HG03066 (cell line): Measurements from ENCODE around the gene XBP1.
"Not testable (repeated sequence)": the region's sequence is repeated elsewhere in the genome, so short reads cannot be mapped to it uniquely, and the experiment has no call there.

ENCODE experiments used
- ATAC-seq: cut with Tn5 transposase; IDR thresholded peaks from one replicate; pipeline ENCODE4 v1.9.1; 2021; ENCODE audit warnings: low read depth; ENCODE audit not compliant: unreplicated experiment

Gene XBP1

DNA sequence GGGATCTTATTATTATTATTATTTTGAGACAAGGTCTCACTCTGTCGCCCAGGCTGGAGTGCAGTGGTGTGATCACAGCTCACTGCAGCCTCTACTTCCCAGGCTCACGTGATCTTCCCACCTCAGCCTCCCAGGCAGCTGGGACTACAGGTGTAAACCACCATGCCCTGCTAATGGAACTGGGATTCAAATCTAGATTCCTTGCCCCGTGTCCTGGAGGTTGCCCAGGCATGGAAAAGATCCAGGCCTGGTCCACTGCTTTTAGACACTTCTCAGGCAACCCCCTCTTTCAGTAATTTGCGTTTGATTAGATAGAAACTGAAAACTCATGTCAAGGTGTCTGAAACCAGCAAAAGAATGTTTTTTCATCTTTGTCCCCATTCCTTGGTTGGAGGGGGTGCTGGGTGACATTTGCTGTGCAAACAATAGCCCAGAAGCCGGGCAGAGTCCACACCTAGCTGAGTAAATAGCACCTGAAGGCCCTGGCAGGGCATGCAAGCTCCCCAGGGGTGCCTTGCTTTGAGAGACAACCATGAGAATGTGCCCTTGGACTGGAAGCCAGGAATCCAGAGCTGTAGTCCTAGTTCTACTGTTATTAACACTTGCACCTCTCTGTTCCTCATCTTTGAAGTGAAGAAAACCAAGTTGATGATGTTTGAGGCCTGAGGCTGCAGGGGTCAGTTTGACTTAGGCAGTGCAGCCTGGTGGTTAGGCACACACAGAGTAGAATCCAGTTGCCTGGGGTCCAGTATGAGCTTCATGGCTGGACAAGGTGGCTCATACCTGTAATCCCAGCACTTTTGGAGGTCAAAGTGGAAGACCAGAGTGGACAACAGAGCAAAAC is 19.1 kb upstream of the XBP1 start:
- ATAC-seq: no peak

DNA sequence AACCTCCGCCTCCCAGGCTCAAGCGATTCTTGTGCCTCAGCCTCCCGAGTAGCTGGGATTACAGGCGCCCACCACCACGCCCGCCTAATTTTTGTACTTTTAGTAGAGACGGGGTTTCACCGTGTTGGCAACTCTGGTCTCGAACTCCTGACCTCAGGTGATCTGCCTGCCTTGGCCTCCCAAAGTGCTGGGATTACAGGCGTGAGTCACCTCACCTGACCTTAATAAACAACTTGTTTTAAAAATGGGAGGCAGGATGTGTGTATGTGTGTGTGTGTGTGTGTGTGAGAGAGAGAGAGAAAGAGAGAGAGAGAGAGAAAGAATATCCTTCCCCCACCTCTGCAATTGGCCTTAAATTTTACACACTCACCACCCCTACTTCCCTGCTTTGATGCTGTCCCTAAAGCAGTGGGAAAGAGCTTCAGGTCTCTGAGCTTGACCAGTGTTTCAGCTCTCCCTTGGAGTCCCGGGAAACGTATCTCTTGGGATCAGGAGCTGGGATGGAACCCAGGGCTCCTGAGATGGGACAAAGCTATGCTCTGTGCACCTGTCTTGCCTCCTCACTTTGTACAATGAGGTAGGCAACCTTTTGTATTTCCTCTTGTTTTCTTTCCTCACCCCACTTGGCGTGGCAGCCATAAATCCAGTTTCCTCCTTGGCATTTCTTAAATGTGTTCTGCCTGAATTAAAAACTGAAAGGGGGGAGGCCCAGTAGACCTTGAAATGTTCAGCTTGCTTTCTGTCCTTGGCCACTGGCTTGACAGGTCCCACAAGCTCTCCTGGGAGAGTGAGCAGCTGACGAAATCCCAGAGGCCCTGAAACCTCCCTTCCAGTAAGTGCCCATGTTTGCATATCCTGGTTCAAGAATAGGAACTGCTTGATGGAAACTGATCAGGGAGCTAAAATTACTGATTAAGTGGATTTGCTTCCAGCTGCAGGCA is 17.8 kb upstream of the XBP1 start:
- no peak for ATAC-seq

DNA sequence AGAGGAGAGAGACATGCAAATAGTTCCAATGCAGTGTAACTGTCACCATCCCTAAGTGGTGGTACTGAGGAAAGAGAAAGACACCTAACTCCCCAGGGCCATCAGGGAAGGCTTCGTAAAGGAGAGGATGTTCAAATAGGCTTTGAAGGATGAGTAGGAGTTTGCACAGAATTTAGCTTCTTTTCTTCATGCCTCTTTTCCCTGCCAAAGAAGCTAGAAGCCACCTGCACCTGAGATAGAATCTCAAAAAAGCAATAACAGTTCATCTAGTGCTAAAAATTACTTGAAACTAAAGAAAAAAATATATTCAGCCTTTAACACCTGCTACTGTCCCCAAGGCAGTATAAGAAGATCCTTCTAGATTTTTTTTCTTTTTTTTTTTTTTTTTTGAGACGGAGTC is 16.7 kb upstream of the XBP1 start:
- ATAC-seq: no peak

DNA sequence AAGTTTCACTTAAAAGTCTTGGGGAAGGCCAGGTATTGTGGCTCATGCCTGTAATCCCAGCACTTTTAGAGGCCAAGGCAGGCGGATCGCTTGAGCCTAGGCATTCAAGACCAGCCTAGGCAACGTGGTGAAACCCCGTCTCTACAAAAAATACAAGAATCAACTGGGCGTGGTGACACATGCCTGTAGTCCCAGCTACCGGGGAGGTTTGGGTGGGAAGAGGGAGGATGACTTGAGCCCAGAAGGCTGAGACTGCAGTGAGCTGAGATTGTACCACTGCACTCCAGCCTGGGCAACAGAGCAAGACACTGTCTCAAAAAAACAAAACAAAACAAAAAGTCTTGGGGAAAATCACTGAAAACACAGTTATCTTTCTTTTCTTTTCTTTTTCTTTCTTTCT is 15.4 kb upstream of the XBP1 start:
- no peak for ATAC-seq

DNA sequence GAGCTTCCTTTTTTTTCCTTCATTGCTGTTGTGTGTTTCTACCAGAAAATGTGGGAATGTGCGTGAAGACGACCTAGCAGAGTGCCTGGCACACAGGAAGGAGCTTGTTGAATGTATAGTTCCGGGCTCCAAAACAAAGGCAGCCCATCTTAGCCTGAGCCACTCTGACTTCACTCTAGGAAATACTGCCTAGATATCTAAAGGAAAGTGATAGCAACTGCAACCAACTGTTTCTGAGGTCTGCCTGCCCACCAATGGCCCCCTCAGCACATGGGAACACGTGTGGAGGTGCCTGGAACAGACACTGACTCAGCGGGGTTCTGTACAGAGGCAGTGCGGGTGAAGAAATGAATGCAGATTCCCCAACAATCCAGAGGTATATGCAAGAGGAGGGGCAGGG is 14.7 kb upstream of the XBP1 start:
- no peak for ATAC-seq

DNA sequence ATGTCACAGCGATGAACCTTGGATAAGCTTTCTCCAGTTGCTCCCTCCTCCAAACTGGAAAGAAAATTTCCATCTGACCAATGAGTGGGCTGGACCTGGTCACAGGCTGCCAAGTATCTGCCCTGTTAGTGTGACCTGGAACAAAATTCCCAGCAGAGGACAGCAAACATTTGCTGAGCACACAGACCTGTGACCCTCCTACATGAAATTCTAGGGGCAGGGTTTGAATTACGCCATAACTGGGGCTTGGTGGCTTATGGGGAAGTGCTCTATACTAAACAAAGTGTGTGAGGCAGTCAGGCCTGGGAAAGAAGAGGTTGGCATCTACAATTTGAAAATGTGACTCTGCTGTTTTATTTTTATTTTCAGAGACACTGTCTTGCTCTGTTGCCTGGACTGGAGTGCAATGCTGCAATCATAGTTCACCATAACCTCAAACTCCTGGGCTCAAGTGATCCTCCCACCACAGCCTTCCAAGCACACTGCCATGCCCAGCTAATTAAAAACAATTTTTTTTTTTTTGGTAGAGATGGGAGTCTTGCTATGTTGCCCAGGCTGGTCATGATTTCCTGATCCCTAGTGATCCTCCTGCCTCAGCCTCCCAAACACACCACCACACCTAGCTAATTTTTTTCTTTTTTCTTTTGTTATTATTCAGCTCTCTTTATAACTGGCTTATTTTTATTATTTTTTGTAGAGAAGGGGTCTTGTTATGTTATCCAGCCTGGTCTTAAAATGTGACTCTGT is 13.6 kb upstream of the XBP1 start:
- no peak for ATAC-seq

DNA sequence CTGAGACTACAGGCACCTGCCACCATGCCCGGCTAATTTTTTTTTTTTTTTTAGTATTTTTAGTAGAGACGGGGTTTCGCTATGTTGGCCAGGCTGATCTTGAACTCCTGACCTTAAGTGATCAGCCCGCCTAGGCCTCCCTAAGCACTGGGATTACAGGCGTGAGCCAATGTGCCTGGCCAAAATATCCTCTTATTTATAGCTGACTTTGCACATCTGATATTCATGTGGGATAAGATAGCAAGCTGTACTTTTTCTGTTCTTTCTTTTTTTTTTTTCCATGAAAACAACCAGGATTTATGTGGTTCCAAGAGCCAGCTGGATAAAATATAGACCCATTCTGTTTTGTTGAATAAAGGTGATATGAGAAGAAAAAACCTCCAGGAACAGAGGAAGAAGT is 12.1 kb upstream of the XBP1 start:
- no peak for ATAC-seq

DNA sequence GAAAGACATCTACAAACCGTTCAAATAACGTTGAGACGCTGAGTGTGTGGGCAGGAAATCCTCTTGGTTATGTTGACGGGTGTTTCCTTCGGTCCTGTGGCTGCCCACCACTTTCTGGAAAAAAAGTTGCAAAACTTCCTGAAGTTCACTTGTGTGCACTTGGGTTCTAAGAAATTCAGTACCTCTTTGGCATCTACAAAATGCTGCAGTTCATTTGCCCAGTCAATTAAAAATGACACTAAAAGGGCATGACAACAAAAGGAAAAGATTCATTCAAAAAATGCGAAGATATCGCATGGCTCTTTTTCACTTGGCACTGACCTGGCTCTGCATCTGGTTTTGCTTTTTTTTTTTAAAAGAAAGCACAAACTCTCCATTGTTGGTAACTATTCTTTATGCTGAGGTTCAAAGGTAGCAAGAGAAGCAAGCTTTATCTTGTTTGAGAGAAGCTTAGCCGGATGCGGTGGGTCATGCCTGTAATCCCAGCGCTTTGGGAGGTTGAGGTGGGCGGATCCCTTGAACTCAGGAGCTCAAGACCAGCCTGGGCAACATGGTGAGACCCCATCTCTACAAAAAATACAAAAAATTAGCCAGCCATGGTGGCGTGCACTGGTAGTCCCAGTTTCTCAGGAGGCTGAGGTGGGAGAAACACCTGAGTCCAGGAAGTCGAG is 10.6 kb upstream of the XBP1 start:
- ATAC-seq: no peak

DNA sequence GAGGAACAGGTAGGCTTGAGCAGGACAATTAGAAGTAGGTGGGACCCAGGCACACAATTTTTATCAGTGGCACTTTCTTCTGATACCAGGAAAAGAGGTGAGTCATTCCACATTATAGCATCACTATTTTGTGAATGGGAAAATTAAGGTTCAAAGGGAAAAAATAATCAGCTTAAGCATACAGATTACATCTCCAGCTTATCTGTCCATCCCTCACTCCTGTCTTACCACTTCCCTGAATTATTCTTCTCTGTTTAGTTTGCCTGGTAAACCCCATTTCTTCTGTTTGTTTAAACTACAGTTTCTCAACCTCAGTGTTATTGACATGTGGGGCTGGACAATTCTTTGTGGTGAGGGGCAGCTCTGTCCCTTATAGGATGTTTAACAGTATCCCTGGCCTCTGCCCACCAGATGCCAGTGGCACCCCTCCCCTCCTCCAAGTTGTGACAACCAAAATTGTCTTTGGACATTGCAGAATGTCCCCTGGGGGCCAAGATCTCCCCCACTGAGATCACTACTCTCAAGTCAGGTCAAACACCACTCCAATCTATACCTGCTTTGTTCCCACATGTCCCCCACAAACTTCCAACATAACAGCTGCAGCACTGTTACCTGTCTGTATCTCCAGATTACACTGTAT is 8.5 kb upstream of the XBP1 start:
- ATAC-seq: no peak

DNA sequence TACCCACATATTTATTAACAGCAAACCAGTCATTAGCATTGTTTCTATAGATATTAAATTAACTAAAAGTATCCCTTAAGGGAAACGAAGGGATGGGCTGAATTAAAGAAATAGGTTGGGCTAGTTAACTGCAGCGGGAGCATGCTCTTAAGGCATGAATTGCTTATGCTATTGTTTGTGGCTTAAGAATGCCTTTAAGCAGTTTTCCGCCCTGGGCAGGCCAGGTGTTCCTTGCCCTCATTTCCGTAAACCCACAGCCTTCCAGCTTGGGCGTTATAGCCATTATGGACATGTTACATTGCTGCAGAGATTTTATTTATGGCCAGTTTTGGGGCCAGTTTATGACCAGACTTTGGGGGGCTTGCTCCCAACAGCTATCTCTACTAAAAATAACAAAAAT is 5.1 kb upstream of the XBP1 start:
- ATAC-seq: not testable (repeated sequence)

DNA sequence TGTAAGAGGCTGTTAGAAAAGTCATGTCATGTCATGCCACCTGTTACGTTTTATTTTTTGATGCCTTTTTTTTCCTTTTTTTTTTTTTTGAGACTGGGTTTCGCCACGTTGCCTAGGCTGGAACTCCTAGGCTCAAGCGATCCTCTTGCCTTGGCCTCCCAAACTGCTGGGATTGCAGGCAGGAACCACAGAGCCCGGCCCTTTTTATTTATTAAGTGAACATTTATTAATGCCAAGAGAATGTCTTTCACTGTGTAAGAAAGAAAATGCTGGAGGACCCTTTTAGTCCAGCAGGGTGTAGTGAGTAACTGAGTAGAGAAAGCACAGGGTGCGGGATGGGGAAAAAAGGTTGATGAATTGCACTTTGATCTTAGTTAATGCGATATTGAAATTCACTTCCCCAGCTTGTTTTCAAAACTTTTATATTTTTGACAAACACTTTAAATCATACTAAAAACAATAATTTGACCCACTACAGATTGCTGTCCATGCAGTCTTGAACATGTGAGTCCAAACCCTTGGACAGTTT is 2.3 kb upstream of the XBP1 start:
- ATAC-seq: no peak

DNA sequence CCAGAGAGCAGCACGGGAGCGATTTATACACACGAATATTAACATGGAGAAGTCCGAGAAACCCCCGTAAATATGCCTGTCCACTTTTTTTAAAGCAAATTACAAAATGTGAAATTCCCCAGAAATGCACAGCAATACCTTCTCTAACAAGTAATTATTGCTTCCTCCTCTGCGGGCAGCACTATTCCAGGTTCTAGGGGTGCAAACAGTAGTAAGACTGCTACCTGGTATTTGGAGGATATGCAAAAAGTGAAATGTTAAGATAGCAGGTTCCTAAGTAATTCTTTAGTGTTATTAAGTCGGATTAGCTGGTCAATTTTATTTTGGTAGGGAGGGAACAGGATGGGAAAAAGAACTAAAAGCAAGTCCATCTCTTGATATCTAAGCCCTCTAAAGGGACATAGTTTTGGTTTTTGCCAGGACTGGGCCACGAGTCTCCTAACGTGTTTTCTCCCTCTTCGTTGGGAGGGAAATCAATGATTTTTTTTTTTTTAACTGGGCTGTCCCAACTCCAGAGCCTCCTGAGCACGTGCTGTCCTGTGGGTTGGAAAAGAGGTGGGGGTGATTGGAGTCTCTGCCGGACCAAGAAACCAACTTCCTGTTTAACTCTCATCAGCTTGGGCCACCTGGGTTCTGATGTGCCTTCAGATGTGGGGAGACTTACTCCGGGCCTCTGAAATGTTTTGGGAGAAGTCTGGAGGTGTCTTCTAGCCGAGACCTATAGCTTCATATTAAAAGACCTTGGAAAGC is 1.7 kb upstream of the XBP1 start:
- no peak for ATAC-seq

DNA sequence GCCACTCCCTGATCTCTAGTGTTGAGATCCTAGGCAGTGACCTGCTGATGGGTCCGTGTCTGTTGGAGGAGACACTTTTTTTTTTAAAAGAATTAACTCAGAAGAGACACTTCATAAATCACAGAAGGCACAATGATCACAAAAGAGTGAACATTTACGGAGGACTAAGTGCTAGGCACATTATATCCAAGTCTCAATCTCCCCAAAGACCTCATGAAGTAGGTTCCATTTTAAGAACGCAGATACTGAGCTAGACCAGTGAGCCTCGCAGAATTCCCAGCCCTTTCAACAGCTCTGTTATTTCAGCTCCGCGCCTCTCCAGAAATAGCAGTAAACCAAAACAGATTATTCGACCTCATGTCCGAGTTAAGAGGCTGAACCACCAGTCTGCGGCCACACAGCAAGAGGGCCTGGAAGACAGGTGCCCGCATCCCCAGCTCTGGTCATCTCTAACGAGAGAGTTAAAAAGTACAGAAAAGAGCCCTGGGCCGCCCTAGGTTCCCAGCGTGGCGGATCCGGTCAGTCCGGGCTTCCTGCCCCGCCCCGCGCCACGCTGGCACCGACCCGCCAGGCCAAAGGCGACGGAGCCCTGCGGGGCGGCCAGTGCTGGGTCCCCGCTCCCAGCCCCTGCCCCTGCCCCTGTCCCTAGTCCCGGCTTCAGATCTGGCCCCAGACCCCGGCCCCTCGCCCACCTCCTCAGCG is 612 bp downstream of the XBP1 start:
- peak; percentile 9 for ATAC-seq

DNA sequence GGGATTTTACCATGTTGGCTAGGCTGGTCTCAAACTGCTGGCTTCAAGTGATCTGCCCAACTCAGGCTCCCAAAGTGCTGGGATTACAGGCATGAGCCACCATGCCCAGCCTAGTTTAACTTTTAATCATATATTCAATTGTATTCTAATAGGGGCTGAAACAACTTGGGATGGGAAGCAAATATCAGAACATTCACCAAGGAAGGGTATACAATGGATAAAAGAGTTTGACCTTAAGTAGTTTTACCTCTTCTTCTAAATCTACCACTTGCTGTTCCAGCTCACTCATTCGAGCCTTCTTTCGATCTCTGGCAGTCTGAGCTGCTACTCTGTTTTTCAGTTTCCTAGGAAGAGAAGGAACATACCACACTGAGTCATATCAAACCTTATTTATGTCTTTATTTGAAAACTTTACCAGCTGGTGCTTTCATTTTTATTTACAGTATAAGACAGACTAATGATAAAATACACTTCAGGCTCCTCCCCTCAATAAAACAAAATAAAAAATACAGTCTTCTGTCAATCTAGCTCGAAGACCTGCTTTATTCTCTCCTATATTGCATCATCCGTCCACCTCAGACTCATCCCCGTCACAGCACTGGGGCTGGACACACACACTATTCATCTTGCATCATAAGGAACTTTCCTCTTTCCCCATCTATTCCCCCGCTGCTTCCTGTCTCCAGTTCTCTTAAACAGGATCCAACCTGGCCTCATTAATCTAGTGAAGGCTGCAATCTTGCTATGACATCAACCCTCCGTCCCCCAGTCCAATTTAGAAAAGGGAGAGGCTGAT is 1.4 kb downstream of the XBP1 start:
- no peak for ATAC-seq

DNA sequence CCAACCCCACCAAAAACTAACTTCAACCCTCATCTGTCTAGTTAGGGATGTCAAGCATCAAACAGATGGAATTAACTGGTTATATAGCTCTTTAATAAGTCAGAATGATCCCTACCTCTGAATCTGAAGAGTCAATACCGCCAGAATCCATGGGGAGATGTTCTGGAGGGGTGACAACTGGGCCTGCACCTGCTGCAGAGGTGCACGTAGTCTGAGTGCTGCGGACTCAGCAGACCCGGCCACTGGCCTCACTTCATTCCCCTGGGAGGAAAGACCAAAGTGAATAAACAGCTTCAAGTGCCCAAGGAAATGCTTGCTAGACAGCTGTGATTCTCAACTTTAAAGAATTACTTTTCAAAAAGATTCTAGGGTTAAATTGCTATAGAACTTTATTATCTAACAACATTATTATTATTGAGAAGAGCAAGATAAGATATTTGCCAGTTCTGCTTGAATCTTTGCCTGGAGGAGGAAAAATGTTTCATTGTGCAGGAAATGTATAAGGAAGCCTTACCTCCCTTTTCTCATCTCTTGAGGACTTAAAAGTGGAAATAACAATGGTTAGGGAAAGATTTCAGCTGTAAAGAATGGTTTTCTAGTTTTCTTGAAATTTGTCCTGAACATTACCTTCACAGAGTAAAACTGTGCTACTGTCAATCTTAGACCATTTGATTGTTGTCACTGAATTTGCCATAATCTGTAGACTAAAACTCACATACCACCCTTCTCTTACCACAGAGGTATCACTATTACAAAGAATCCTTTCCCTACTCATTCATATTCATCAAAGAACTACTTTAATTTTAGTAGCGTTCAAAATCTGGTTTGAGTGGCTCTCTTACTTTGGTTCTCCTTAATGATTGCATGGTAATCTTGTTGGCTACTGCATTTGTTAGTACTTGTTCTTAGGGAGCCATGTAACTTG is 4.2 kb downstream of the XBP1 start:
- ATAC-seq: no peak

DNA sequence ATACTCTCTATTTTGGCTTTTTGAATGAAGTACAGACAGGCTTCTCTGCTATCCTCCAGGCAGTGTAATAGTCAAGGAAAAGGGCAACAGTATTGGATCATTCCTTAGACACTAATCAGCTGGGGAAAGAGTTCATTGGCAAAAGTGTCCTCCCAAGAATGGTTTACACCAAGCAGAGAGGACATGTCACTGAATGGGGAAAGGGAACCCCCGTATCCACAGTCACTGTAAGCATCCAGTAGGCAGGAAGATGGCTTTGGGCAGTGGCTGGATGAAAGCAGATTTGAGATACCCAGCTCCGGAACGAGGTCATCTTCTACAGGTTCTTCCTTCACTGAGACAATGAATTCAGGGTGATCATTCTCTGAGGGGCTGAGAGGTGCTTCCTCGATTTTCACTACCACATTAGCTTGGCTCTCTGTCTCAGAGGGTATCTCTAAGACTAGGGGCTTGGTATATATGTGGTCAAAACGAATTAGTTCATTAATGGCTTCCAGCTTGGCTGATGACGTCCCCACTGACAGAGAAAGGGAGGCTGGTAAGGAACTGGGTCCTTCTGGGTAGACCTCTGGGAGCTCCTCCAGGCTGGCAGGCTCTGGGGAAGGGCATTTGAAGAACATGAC is 5.2 kb downstream of the XBP1 start:
- ATAC-seq: no peak
